T follicular helper cell (primary cell): Measurements from ENCODE around the gene SCART1.
"Not testable (repeated sequence)": the region's sequence is repeated elsewhere in the genome, so short reads cannot be mapped to it uniquely, and the experiment has no call there.

Experiments
- DNase-seq: peaks from one replicate; pipeline ENCODE4 v3.0.0-alpha.2; 2020; ENCODE audit warnings: low read depth

The SCART1 gene

DNA sequence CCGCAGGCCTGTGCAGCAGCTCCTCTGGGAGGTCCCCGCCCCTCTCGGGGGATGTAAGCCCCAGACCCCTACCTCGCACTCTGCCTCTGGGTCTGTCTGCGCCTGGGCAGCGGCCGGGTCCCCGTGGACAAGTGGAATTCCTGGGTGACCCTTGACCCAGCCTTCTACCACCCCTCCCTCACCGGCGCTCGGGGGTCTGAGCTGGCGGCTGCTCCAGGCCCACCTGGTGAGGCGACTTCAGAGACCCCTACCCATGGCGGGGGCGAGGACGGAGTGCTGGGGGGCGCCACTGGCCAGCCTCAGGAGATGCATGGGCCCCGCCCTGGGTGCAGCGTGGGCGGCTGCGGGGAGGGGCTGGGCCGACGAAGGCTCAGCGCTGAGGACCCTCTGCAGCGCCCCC, 21.0 kb upstream of the SCART1 start:
- DNase-seq: not testable (repeated sequence)

DNA sequence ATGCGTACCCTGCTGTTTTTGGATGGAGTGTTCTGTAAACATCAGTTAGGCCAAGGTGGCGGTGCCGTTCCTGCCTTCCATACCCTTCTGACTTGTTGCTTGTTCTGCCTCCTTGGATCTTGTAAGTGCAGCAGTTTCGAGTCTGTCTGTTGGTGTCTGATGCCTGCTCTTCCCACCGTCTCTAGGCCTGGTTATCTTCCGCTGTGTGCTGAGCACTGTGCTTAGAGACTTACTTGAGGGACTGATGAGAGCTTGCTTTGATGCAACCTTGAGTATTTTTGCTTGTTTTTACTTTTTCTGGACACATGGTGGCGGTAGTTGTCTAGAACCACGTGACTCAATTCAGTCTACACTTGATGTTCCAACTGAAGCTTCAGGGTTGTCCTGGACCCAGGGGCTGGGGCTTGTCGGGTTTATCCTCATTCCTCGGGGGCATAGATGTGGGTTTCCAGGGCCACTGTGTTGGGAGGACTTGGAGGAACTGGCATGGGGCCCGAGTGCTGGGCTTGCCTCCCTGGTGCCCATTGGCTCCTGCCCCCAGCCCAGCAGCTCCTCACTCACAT, 15.0 kb upstream of the SCART1 start:
- no peak for DNase-seq

DNA sequence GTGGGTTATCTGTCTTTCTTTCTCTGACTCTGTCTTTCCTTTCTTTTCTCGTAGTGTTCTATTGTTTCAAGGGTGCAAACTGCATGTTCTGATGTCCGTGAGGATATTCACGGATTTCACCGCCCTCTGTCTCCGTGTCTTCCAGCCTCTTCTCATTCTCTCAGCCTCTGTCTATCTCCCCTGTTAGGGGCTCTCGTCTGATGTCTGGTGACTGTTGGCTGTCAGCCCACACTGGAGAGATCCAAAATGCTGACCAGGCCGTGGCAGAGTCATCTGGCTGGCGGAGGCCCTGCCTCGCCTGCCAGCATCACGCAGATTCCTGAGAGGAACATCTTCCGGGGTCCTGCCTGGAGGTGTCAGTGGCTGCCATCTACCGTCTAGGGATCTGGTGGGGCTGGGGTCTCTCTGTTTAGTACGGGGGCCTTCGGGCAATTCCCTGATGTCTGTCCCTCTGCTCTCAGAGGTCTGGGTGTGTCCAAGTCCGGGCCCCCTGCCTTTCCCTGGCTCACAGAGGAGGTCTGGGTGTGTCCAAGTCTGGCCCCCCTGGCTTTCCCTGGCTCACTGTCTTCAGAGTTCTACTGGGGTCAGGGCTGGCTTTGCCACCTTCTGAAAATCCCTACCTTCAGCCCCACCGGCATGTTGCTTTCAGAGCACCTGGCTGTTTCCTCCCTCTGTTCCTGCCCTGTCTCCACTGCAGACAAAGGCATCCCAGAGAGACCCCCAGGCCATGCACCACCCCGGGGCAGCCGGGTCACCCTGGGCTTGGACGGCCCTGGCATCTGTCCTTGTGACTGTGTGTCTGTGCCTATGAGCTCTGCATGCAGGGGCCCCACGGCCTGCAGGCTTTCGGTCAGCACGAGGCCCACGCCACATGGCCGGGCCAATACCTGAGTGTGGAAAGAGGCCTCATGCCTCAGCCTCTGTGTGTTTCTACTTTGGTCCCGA, 14.0 kb upstream of the SCART1 start:
- no peak for DNase-seq

DNA sequence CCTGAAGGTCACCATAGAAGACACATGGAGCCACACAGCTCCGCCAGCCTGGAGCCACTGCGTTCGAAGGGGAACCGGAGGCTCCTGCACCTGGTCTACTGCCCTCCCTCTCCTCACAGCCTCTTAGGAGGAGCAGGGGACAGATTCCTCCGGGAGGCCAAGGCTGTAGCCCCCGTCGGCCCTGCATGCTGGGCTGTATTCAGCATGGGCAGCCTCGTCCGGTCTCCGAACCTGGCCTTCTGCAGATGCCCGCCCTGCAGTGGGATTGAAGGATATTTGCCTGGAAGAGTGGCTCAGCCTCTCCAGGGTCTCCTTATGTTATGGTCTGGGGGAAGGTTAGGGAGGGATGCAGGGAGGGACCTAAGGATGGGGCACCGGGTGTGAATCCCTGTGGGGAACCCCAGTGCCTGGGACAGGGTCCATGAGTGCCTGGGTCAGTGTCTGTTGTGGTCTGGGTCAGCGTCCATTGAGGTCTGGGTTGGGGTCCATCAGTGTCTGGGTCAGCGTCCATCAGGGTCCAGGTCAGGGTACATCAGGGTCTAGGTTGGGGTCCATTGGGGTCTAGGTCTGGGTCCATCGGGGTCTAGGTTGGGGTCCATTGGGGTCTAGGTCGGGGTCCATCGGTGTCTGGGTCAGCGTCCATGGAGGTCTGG, 13.0 kb upstream of the SCART1 start:
- DNase-seq: no peak

DNA sequence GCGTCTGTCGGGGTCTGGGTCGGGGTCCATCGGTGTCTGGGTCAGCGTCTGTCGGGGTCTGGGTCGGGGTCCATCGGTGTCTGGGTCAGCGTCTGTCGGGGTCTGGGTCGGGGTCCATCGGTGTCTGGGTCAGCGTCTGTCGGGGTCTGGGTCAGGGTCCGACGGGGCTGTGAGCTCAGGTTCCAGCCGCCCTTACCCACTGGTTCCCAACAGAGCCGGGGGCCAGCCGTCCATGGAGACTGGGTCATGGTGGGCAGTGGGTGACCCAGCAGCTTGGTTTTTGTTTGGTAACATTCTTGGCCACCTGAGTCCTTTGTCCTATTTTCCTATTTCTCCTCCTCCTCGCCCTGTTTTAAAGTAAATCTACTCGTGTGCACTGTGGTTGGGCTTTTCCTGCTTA, 12.4 kb upstream of the SCART1 start:
- DNase-seq: not testable (repeated sequence)

DNA sequence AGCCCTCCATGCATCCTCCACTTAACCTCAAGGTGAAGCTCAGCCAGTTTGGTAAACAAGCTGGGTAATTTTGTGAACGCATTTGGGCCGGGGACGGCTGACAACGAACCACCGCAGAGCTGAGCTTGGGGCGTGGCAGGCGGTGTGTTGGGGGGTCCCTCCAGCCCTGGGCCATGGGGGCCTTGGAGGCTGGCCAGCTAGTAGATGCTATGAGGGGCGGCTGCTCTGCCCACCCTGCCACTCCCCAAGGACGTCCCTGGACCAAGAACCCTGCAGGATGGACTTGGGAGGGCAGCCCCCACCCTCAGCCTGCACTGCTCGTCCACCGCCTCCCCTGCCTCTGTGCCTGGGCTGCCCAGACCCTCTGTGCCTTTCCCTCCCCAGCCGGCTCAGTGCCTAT, 12.0 kb upstream of the SCART1 start:
- DNase-seq: no peak

DNA sequence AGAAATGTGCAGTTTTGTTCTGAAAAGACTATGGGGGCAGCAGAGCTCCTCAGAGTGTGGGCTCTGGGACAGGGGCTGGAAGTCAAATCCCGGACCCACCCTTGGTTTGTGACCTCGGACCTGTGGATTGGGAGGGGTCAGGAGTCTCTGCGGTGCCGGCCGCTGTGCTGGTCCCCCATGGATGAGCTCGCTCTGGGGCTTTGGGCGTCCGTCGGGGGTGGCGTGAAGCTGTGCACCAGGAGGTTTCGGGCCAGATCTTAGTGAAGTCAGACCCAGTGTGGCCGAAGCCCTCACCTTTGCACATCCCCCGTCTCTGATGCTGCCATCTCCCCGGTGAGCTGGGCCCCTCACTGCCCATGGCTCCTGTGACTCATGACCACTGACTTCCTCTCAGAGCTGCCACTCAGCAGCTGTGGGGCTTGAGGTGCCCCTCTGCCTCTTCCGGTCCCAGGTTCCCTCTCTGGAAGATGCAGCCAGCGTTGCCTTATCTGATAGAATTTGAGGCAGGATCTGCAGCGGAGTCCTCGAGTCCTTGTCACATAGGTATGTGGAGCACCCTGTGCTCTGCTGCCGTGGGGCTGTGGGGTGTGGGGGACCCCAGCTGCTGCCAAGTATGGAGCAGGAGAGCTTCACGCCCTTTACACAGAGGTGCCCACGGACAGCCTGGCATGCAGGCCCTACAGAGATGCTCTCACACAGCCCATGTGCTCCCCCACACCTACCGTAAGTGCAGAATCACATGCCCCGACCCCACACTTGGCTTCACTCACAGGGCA, 11.4 kb upstream of the SCART1 start:
- DNase-seq: no peak

DNA sequence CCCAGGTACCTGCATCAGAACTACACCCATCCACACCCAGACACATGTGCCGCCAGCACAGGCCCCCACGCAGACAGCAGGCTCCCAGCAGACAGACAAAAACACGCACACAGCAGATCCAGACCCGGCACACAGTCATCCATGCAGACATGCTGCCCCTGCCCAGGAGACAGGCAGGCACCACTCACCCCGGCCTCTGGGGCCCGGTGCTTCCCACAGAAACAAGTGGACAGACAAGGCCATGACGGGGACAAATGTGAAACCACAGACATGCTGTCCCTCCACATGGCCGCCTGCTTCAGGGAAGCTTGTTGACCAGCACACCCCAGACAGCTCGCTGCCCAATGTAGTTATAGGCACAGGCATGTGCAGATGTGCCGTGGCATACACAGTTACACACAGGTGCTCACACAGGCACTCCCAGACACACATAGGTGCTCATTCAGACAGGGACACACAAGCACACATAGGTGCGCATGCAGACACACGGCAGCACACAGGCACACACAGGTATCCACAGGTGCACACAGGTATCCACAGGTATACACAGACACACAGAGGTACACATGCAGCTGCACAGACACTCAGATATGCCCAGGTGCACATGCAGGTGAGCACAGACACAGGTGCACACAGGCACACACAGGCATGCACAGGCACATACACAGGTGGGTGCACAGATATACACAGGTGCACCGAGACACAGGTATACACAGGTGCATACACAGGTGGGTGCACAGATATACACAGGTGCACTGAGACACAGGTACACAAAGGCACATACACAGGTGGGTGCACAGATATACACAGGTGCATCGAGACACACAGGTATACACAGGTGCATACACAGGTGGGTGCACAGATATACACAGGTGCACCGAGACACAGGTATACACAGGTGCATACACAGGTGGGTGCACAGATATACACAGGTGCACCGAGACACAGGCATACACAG, 10.5 kb upstream of the SCART1 start:
- no peak for DNase-seq

DNA sequence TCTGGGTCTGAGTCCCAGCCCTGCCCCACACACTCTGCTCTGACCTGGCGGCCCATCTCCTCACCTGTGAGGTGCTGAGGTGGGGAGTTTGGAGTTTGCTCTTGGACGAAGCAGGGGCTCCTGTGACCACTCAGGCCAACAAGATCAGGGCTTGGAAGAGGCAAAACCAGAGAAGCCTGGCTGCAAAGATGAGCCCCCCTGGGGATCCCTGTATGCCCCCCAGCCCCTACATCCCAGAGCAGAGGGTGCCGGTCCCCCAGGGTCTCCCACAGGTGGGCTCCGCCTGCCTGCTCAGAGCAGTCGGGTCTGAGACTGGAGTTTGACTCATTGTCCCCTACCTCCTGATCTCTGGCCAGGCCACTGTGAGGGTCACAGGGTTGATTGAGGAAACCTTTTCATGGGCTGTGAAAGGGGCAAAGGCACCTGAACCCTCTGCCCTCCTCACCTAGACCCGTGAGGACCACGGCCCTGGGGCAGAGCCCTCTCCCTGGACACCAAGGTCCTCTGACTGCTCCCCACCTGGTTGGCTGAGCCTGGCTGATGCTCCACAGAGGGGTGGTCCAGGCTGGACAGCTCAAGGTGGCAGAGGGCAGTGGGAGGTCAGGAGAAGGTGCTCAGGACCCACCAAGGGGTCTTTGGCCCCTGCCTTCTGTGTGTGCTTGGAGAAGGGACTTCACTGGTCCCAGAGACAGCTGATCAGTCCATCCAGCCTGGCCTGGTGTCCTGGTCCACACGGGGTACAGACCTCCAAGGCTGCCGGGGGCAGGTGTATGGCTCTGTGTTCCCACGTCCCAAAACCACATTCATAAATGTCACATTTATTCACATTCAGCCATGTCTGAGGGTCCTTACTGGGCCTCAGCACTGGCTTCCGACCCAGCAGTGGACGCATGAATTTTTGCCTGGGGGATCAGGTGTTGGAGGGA, 9.1 kb upstream of the SCART1 start:
- DNase-seq: no peak

DNA sequence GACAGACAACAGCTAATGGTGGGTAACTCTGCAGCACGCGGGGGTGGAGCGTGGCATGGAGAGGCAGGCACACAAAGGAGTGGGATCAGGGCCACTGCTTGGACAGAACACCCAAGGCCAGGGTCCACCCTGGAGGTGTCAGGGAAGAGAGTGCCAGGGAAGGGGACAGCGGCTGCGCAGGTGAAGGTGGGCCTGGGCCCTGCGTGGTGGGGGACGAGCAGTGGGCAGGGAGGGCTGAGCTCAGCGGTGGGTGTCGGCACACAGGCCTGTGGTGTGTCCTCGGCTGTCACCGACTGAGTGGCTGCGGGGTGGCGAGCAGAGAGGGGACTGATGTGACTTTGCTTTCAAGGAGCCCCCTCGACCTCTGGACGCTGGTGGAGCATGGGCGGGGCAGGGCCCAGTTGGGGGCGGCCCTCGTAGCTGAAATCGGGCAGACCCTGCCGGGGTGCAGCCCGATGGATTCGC, 8.4 kb upstream of the SCART1 start:
- DNase-seq: no peak

DNA sequence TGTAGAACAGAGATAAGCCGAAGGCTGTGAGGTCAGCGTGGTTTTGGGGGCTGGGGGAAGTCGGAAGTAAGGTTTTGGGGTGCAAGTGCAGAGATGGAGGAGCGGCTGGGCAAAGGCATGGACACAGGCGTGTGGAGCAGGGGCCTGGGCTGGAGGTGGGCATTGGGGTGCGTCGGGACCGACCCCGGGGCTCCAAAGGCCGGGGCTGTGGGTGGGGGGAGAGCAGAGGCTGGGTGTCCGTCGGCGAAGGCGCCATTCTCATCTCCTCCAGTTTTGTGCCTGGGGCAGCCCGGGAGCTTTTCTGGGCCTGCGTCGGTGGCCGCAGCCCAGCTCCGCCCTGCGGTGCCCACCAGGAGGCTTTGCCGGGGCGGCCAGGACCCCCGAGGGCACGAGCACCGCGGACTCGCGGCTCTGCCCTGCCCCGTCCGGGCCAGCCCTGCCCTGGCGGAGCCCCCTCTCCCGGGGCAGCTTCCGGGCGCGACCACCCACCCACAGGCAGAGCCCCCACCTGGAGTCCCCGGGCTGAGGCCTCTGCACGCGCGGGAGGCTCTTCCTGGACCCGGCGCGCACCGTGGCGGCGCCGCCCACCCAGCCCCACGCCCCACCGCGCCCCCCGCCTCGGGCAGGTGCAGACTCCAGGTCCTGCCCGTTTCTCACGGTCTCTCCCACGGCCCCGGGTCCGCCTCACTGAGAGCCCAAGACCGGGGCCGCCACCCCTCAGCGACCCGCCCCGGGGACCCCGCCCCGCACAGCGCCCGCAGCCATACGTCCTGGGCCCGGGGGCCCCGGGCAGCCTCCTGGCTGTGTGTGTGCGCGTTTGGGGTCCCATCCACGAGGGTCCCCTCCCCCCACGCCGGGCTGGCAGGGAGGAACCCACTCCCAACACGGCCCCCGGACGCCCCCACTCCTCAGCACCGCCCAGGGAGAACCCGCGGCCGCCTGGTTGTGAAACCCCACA, 7.7 kb upstream of the SCART1 start:
- DNase-seq: no peak

DNA sequence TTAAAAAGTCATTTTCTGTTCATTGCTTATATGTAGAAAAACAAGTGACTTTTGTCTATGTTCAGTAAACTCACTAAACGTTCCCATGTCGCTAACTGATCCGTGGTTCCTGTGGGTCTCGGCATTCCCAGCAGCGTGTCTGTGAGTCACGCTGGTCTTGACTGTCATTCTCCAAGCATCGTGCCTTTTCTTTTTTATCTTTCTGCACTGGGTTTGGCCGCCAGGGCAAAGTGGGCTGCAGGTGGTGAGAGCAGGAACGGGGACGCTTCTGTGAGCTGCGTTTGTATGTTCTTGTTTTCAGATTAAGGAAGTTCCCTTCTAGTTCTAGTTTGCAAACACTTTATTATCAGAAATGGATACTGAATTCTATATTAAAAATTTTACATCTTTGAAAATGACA, 6.8 kb upstream of the SCART1 start:
- DNase-seq: no peak

DNA sequence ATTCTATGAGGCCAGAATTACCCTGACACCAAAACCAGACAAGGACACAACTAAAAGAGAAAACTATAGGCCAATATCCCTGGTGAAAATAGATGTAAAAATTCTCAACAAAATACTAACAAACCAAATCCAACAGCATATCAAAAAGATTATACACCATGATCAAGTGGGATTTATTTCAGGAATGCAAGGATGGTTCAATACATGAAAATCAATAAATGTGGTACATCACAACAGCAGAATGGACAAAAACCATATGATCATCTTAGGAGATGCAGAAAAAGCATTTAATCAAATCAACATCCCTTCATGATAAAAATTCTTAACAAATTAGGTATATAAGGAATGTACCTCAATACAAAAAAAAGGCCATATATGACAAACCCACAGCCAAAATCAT, 5.6 kb upstream of the SCART1 start:
- no peak for DNase-seq

DNA sequence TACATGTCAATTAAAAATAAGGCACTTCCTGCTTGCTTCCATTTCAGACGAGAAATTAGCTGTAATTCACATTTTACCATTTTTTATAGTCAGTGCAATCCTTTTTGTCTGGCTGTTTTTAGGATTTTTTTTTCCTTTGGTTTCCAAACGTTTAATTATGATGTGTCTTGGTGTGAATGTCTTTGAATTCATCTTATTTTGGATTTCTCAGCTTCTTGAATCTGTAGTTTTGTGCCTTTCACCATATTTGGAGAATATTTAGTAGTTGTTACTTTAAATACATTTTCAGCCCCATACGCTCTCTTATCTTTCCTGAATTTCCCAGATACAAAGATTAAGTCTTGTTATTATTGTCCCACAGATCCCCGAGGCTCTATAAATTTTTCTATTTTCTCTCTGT, 2.4 kb upstream of the SCART1 start:
- no peak for DNase-seq

DNA sequence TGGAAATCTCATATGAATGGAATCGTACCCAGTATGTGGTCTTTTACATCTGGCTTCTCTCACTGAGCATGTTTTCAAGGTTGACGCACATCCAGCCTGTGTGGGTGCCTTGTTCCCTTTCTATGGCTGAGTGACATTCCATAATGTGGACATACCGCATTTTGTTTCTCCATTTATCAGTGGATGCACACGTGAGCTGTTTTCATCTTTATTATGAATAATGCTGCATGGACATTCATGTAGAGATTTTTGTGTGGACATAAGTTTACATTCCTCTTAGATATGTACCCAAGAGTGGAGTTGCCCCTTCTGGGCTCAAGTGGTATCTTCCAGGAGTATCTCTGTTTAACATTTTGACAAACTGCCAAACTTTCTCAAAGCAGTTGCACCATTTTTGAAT, 1.3 kb upstream of the SCART1 start:
- DNase-seq: no peak

DNA sequence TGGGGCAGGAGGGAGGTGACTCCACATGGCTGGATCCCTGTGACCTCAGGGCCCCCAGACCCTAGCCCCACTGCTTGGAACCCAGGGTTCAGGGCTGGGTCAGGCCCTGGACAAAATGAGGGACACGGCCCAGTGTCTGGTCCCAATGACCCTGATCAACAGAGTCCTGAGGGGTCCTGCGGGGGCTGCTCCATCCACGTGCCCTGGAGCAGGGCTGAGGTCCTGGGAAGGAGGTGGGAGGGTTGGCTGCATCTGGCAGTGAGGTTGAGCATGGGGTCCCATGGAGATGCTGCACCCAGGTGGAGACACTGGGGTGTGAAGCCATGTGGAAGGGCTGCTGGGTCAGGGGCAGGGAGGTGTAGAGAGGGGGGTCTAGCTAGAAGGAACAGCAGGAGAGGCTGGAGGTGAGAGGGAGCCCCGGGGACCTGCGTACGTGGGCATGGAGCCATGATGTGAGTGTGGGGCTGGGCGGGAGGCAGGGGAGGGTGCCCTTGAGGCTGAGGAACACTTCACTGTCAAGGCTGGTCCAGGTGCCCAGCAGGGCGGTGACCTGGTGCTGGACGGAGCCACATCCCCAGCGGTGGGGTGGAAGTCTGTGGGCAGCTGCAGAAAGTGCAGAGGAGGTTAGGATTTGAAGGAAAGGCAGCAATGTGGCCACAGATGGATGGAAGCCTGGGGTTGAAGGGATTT, 604 bp downstream of the SCART1 start:
- no peak for DNase-seq

DNA sequence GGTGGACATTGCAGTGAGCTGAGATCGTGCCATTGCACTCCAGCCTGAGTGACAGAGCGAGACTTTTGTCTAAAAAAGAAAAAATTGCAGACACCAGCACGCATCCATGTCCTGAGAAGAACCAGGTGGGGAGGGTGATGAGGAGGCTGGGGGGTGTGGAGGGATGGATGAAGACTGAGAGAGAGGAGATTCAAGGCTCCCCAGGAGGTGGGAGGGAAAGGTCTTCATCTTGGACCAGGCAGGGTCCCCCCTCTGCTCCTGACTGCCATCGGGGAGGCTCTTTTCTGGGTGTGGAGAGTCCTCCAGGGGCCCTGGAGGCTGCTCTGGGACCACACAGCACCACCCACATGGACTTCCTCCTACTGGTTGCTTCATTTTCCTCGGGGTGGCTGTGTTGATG, 1.5 kb downstream of the SCART1 start:
- DNase-seq: no peak

DNA sequence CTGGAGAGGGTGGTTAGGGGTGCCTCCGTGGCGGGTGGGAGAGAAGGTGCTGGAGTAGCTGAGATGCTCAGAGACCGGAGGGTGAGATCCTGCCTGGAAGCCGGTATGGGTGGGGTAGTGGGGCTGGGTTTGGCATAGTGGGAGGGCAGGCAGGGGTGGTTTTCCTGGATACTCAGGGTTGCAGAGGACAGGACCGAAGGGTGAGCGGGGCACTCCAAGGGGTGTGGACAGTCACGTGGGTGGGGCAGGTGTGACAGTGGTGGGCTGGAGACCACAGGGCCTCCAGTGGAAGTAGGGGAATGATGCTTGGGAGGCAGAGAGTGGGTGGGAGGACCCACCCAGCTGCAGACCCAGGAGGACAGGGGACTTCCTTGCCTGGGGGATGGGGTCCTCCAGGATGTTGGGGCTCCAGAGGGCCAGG, 1.9 kb downstream of the SCART1 start:
- DNase-seq: no peak
